ENCODE data around the gene DPYSL4. TPM values are rescaled to one million over a fixed set of nuclear protein-coding genes. Genes with fewer than 3 reads are reported as not detected.

DPYSL4 gene
- total and polyA plus RNA-seq, 7 donors, result 0.30 to 1.4 (median 0.82) TPM

GRCh38 chr10:132142396-132143161 lies 44.2 kb upstream of the DPYSL4 start:
- Histone ChIP-seq H3K36me3 (ENCODE audit: insufficient read depth in 1 of 2, low read depth in 1 of 2) (no peaks in the 10 kb centered on the region), H3K27ac (no peak overlapping the region), H3K4me3 (no peak overlapping the region), H3K27me3 (ENCODE audit: insufficient read depth in 3 of 3, low read length in 2 of 3) (no peaks in the 10 kb centered on the region), H3K9me3 (no peaks in the 10 kb centered on the region), H3K4me1 (no peaks in the 10 kb centered on the region)
- peak; percentile 84 for TF ChIP-seq CTCF (IDR thresholded peaks at IDR 0.05)
- WGBS, 3 donors, result 23 to 42% (median 31%) methylated on average over 27 to 33 of the region's 33 CpGs
- ATAC-seq, result peak; percentile 82 to 90 (median 88)
- intact Hi-C loops (cut with DNase I), result loop anchor here (2.0 to 10.0 kb wide), 4 partner anchors 105 to 258 kb away; no protein-coding TSS in a partner anchor
- peak; percentile 44 to 72 for DNase-seq

- H3K36me3 ChIP-seq (ENCODE audit: insufficient read depth in 1 of 2, low read depth in 1 of 2), result no peaks in the 10 kb centered on the region
- intact Hi-C loops (cut with DNase I), result loop anchor here (2.0 to 10.0 kb wide), 4 partner anchors 106 to 258 kb away; no protein-coding TSS in a partner anchor
- no peak for ATAC-seq
- DNase-seq, result peak in 1 of 2 donors; percentile 3
- H3K9me3 ChIP-seq, result no peaks in the 10 kb centered on the region
- H3K27ac ChIP-seq, result no peak overlapping the region
- H3K4me3 ChIP-seq, result no peak overlapping the region
- H3K4me1 ChIP-seq, result no peaks in the 10 kb centered on the region
- TF ChIP-seq CTCF (IDR thresholded peaks at IDR 0.05), result no peak
- 33 to 61% (median 60%) methylated on average over 12 of the region's 12 CpGs for WGBS, 3 donors
- H3K27me3 ChIP-seq (ENCODE audit: insufficient read depth in 3 of 3, low read length in 2 of 3), result no peaks in the 10 kb centered on the region
These were observed 43.6 kb upstream of the DPYSL4 start for GRCh38 chr10:132143162-132143561.

- WGBS, 3 donors, result 73 to 76% (median 74%) methylated on average over 17 of the region's 17 CpGs
- intact Hi-C loops (cut with DNase I), result loop anchor here (5.0 to 10.0 kb wide), 3 partner anchors 107 to 257 kb away; no protein-coding TSS in a partner anchor
- H3K9me3 ChIP-seq, result no peaks in the 10 kb centered on the region
- H3K36me3 ChIP-seq (ENCODE audit: insufficient read depth in 1 of 2, low read depth in 1 of 2), result no peaks in the 10 kb centered on the region
- no peaks in the 10 kb centered on the region for H3K27me3 ChIP-seq (ENCODE audit: insufficient read depth in 3 of 3, low read length in 2 of 3)
- no peak overlapping the region for H3K4me3 ChIP-seq
- H3K4me1 ChIP-seq, result no peaks in the 10 kb centered on the region
- H3K27ac ChIP-seq, result no peak overlapping the region
- DNase-seq, result peak in 1 of 2 donors; percentile 8
- ATAC-seq, result no peak
- no peak for TF ChIP-seq CTCF (IDR thresholded peaks at IDR 0.05)
These were observed 42.7 kb upstream of the DPYSL4 start for GRCh38 chr10:132144086-132144485.

GRCh38 chr10:132145002-132145401 lies 41.7 kb upstream of the DPYSL4 start:
- no peaks in the 10 kb centered on the region for H3K36me3 ChIP-seq (ENCODE audit: insufficient read depth in 1 of 2, low read depth in 1 of 2)
- no peaks in the 10 kb centered on the region for H3K9me3 ChIP-seq
- H3K27me3 ChIP-seq (ENCODE audit: insufficient read depth in 3 of 3, low read length in 2 of 3), result no peaks in the 10 kb centered on the region
- DNase-seq (peak in 1 of 2 donors; percentile 4), ATAC-seq (no peak)
- no peak overlapping the region for H3K4me3 ChIP-seq
- whole genome bisulfite sequencing, 3 donors, result 91 to 94% (median 93%) methylated on average over 14 of the region's 14 CpGs
- no peaks in the 10 kb centered on the region for H3K4me1 ChIP-seq
- no peak for TF ChIP-seq CTCF (IDR thresholded peaks at IDR 0.05)
- no peak overlapping the region for H3K27ac ChIP-seq
- intact Hi-C loops (cut with DNase I), result loop anchor here in 1 of 2 donors (10.0 kb wide), 1 partner anchor 110 kb away; no protein-coding TSS in a partner anchor
